Mucosa of stomach (tissue), 1 donor: ENCODE data around the gene ANAPC2.

Experiments
- H3K27me3 ChIP-seq: one replicate; pipeline ENCODE4 v1.7.0; 2013; ENCODE audit warnings: mild to moderate bottlenecking, low read length; ENCODE audit not compliant: control insufficient read depth, insufficient read depth
- H3K36me3 ChIP-seq: one replicate; pipeline ENCODE4 v1.7.0; 2013; ENCODE audit warnings: low read length; ENCODE audit not compliant: control insufficient read depth, insufficient read depth
- H3K4me1 ChIP-seq: one replicate; pipeline ENCODE4 v1.7.0; 2013; ENCODE audit warnings: mild to moderate bottlenecking, low read length; ENCODE audit not compliant: control insufficient read depth, insufficient read depth
- H3K4me3 ChIP-seq: one replicate; pipeline ENCODE4 v1.7.0; 2013; ENCODE audit warnings: low read length
- H3K9ac ChIP-seq: one replicate; pipeline ENCODE4 v1.7.0; 2013; ENCODE audit warnings: mild to moderate bottlenecking, low read length, moderate library complexity
- H3K9me3 ChIP-seq: one replicate; pipeline ENCODE4 v1.7.0; 2013; ENCODE audit warnings: mild to moderate bottlenecking, low read length, moderate library complexity; ENCODE audit not compliant: control insufficient read depth
- donor health status: Pancreatic carcinoma.

ANAPC2 gene

GRCh38 chr9:137191691-137192447, 3.5 kb upstream of the ANAPC2 start:
- no peak overlapping the region for H3K9ac ChIP-seq
- H3K4me1 ChIP-seq: peaks cover 56% of the 10 kb centered on the region
- H3K36me3 ChIP-seq: no peaks in the 10 kb centered on the region
- H3K9me3 ChIP-seq: no peaks in the 10 kb centered on the region
- H3K27me3 ChIP-seq: no peaks in the 10 kb centered on the region
- no peak overlapping the region for H3K4me3 ChIP-seq

GRCh38 chr9:137191245-137191644, 2.9 kb upstream of the ANAPC2 start:
- Histone ChIP-seq H3K9ac (no peak overlapping the region), H3K9me3 (no peaks in the 10 kb centered on the region), H3K4me1 (peaks cover 55% of the 10 kb centered on the region), H3K4me3 (no peak overlapping the region), H3K27me3 (no peaks in the 10 kb centered on the region), H3K36me3 (no peaks in the 10 kb centered on the region)

GRCh38 chr9:137190315-137190856, 2.0 kb upstream of the ANAPC2 start:
- H3K9me3 ChIP-seq: no peaks in the 10 kb centered on the region
- H3K4me3 ChIP-seq: no peak overlapping the region
- H3K36me3 ChIP-seq: no peaks in the 10 kb centered on the region
- H3K27me3 ChIP-seq: no peaks in the 10 kb centered on the region
- H3K9ac ChIP-seq: peak overlapping the region; percentile 89
- H3K4me1 ChIP-seq: peaks cover 46% of the 10 kb centered on the region

GRCh38 chr9:137189297-137190295, 1.2 kb upstream of the ANAPC2 start:
- Histone ChIP-seq H3K36me3 (no peaks in the 10 kb centered on the region), H3K4me1 (peaks cover 38% of the 10 kb centered on the region), H3K9me3 (no peaks in the 10 kb centered on the region), H3K4me3 (peak overlapping the region; percentile 91), H3K27me3 (no peaks in the 10 kb centered on the region), H3K9ac (peak overlapping the region; percentile 89)

GRCh38 chr9:137188086-137188489, 272 bp downstream of the ANAPC2 start:
- H3K9ac ChIP-seq: peak overlapping the region; percentile 89
- peaks cover 5% of the 10 kb centered on the region for H3K36me3 ChIP-seq
- peak overlapping the region; percentile 91 for H3K4me3 ChIP-seq
- H3K9me3 ChIP-seq: no peaks in the 10 kb centered on the region
- H3K27me3 ChIP-seq: no peaks in the 10 kb centered on the region
- peaks cover 32% of the 10 kb centered on the region for H3K4me1 ChIP-seq

- peaks cover 32% of the 10 kb centered on the region for H3K4me1 ChIP-seq
- peak overlapping the region; percentile 89 for H3K9ac ChIP-seq
- no peaks in the 10 kb centered on the region for H3K27me3 ChIP-seq
- H3K36me3 ChIP-seq: peaks cover 11% of the 10 kb centered on the region
- no peaks in the 10 kb centered on the region for H3K9me3 ChIP-seq
- peak overlapping the region; percentile 91 for H3K4me3 ChIP-seq
Measured at GRCh38 chr9:137187386-137187785, 974 bp downstream of the ANAPC2 start.

- no peaks in the 10 kb centered on the region for H3K27me3 ChIP-seq
- peaks cover 11% of the 10 kb centered on the region for H3K36me3 ChIP-seq
- no peak overlapping the region for H3K4me3 ChIP-seq
- no peak overlapping the region for H3K9ac ChIP-seq
- H3K4me1 ChIP-seq: peaks cover 32% of the 10 kb centered on the region
- H3K9me3 ChIP-seq: no peaks in the 10 kb centered on the region
Measured at GRCh38 chr9:137186385-137186784, 2.0 kb downstream of the ANAPC2 start.

GRCh38 chr9:137185921-137186320, 2.4 kb downstream of the ANAPC2 start:
- Histone ChIP-seq H3K36me3 (peaks cover 11% of the 10 kb centered on the region), H3K9me3 (no peaks in the 10 kb centered on the region), H3K4me1 (peaks cover 32% of the 10 kb centered on the region), H3K4me3 (no peak overlapping the region), H3K9ac (no peak overlapping the region), H3K27me3 (no peaks in the 10 kb centered on the region)

GRCh38 chr9:137184881-137185660, 3.3 kb downstream of the ANAPC2 start:
- H3K36me3 ChIP-seq: peaks cover 11% of the 10 kb centered on the region
- H3K27me3 ChIP-seq: no peaks in the 10 kb centered on the region

GRCh38 chr9:137183980-137184595, 4.3 kb downstream of the ANAPC2 start:
- Histone ChIP-seq H3K9ac (no peak overlapping the region), H3K9me3 (no peaks in the 10 kb centered on the region), H3K27me3 (no peaks in the 10 kb centered on the region), H3K4me1 (peaks cover 16% of the 10 kb centered on the region), H3K4me3 (no peak overlapping the region), H3K36me3 (peaks cover 11% of the 10 kb centered on the region)

More at GRCh38 chr9:137184881-137185660, 3.3 kb downstream of the ANAPC2 start:
- no peak overlapping the region for H3K4me3 ChIP-seq
- peaks cover 25% of the 10 kb centered on the region for H3K4me1 ChIP-seq
- H3K9ac ChIP-seq: no peak overlapping the region
- H3K9me3 ChIP-seq: no peaks in the 10 kb centered on the region

- no peak overlapping the region for H3K4me3 ChIP-seq
- H3K27me3 ChIP-seq: no peaks in the 10 kb centered on the region
- peaks cover 14% of the 10 kb centered on the region for H3K4me1 ChIP-seq
- H3K36me3 ChIP-seq: peaks cover 11% of the 10 kb centered on the region
- H3K9me3 ChIP-seq: no peaks in the 10 kb centered on the region
- no peak overlapping the region for H3K9ac ChIP-seq
Measured at GRCh38 chr9:137182836-137183235, 5.5 kb downstream of the ANAPC2 start.
